ENCODE measurements around the gene MED22. TPM values are rescaled to one million over a fixed set of nuclear protein-coding genes. Genes with fewer than 3 reads are reported as not detected.

The MED22 gene
- total and polyA plus RNA-seq, 2 of the 8 experiments (the other 6 are each of a cell fraction or from before 2014, with no cell fraction given): 56.4 to 68.4 TPM

- Histone ChIP-seq H3K27ac (ENCODE audit: low read depth, low read length) (no peak overlapping the region), H4K8ac (ENCODE audit: extremely low read depth, insufficient read depth, low read length) (no peak overlapping the region; the same call in 1 of the 2 replicates), H3K18ac (ENCODE audit: extremely low read depth, low read length) (no peak overlapping the region; the same call in 1 of the 2 replicates), H3K4me2 (ENCODE audit: insufficient read depth in 1 of 2, low read depth in 2 of 2, low read length in 2 of 2) (no peak overlapping the region), H3K27me3 (replicated peaks in 1 of 4; ENCODE audit: control insufficient read depth in 3 of 4, extremely low read depth in 1 of 4, insufficient read depth in 3 of 4, low read length in 3 of 4) (no peaks in the 10 kb centered on the region), H2AFZ (ENCODE audit: low read length) (0 out of 2 replicates have a peak overlapping the region, but pooled peaks have one; percentile 24), H2BK5ac (ENCODE audit: low read depth, low read length) (no peak overlapping the region), H2BK120ac (replicated peaks; ENCODE audit: low read depth, low read length) (no peak overlapping the region), H2BK12ac (ENCODE audit: low read depth, low read length) (no peak overlapping the region), H3K79me2 (ENCODE audit: control insufficient read depth in 1 of 2, insufficient read depth in 2 of 2, low read length in 2 of 2) (no peaks in the 10 kb centered on the region), H3K56ac (replicated peaks; ENCODE audit: insufficient read length, low read depth, low read length) (no peak overlapping the region), H4K20me1 (replicated peaks in 1 of 2; ENCODE audit: control insufficient read depth in 1 of 2, insufficient read depth in 2 of 2, low read length in 2 of 2) (no peaks in the 10 kb centered on the region), H3K14ac (ENCODE audit: insufficient read length) (no peak overlapping the region), H3K23me2 (ENCODE audit: low read depth, low read length) (no peaks in the 10 kb centered on the region), H3K4ac (replicated peaks; ENCODE audit: insufficient read length, low read depth, low read length) (no peak overlapping the region), H2BK15ac (ENCODE audit: low read length) (peak overlapping the region; percentile 29; the same call in 1 of the 2 replicates), H3K9me3 (ENCODE audit: insufficient read depth in 2 of 2, low read depth in 1 of 2, low read length in 1 of 2) (peaks cover 10 to 16% of the 10 kb centered on the region in 2 experiments), H3K36me3 (ENCODE audit: control insufficient read depth in 2 of 4, insufficient read depth in 4 of 4, low read length in 3 of 4) (no peaks in the 10 kb centered on the region), H2BK20ac (ENCODE audit: low read length) (no peak overlapping the region), H3K4me3 (ENCODE audit: extremely low read depth in 1 of 4, insufficient read depth in 2 of 4, low read depth in 3 of 4, low read length in 4 of 4) (no peak overlapping the region), H2AK5ac (ENCODE audit: low read depth, low read length) (no peak overlapping the region), H3K23ac (ENCODE audit: insufficient read length) (no peak overlapping the region), H3K4me1 (replicated peaks in 1 of 4; ENCODE audit: control insufficient read depth in 3 of 4, insufficient read depth in 4 of 4, low read length in 3 of 4) (no peaks in the 10 kb centered on the region), H4K91ac (replicated peaks; ENCODE audit: insufficient read length, low read length) (no peak overlapping the region), H3K9ac (replicated peaks in 1 of 4; ENCODE audit: extremely low read depth in 1 of 4, low read depth in 3 of 4, low read length in 3 of 4) (no peak overlapping the region), H4K5ac (ENCODE audit: insufficient read length, low read depth, low read length) (no peak overlapping the region), H3K79me1 (ENCODE audit: low read depth, low read length) (no peaks in the 10 kb centered on the region)
- TF ChIP-seq CTCF (IDR thresholded peaks at IDR 0.05; ENCODE audit: control extremely low read depth in 1 of 3, insufficient read depth in 1 of 3, low read depth in 1 of 3, low read length in 3 of 3): peak; percentile 18 to 52 (median 38)
- no peak for TF ChIP-seq USF2 (IDR thresholded peaks at IDR 0.05; ENCODE audit: low read length)
- no peak for TF ChIP-seq RNF2 (IDR thresholded peaks at IDR 0.05; ENCODE audit: borderline replicate concordance, low read depth, low read length, missing control alignments, poor library complexity, severe bottlenecking)
- TF ChIP-seq RAD21 (IDR thresholded peaks at IDR 0.05 in 1 of 2, conservative IDR thresholded peaks at IDR 0.05 in 1 of 2; ENCODE audit: low read depth in 2 of 2, low read length in 2 of 2): peak; percentile 20 to 29; a peak in 3 of 4 replicates
- 74% methylated on average over 13 of the region's 13 CpGs; no CpG with 5 or more reads in 1 of the 2 experiments for WGBS, 2 experiments (ENCODE audit: extremely low coverage in 1 of 2, insufficient coverage in 1 of 2, insufficient read length in 1 of 2, insufficient replicate concordance in 2 of 2, low coverage in 1 of 2, low lambda C conversion rate in 2 of 2, missing lambda C conversion rate in 1 of 2)
- DNase-seq (ENCODE audit: low read depth in 1 of 2, low spot score in 2 of 2) (no peak), FAIRE-seq (no peak)
- POLR2A ChIA-PET (ENCODE audit: partially characterized antibody): interaction anchor here (1.2 to 1.4 kb wide), 2 partner anchors 9 to 27 kb away, joined by 4 to 6 read pairs; partner anchors contain the start of genes MED22 and RPL7A
- CTCF ChIA-PET (ENCODE audit: partially characterized antibody): interaction anchor here (0.7 to 3.2 kb wide), 11 partner anchors 9 to 309 kb away, joined by 3 to 16 read pairs (median 4); no protein-coding TSS in a partner anchor
Observed at GRCh38 chr9:133320421-133320881, 27.5 kb downstream of the MED22 start.

Data from H1 (cell line).